GM23338 (cell line): ENCODE data around the gene TCF7L2.

Experiments used
- CREB1 ChIP-seq: fragments of 250-450 bp; sonication (Bioruptor Pico); IDR thresholded peaks from 2 replicates; pipeline ENCODE4 v1.5.0; 2020; ENCODE audit warnings: low read depth, mild to moderate bottlenecking, moderate library complexity
- EZH2 ChIP-seq: fragments of 200-600 bp; sonication (generic); IDR thresholded peaks from one replicate; pipeline ENCODE4 v1.8.0; 2017; ENCODE audit warnings: antibody characterized with exemption, mild to moderate bottlenecking, low read depth; ENCODE audit not compliant: unreplicated experiment
- EZH2phosphoT487 ChIP-seq: fragments of 200-600 bp; sonication (generic); IDR thresholded peaks from one replicate; pipeline ENCODE4 v1.8.1; 2018; ENCODE audit warnings: antibody characterized with exemption; ENCODE audit not compliant: unreplicated experiment
- JUNB ChIP-seq: IDR thresholded peaks from one replicate; pipeline ENCODE4 v1.6.1; 2016; ENCODE audit warnings: antibody characterized with exemption; ENCODE audit not compliant: unreplicated experiment
- POLR2AphosphoS5 ChIP-seq: IDR thresholded peaks from 2 replicates; pipeline ENCODE4 v1.6.1; 2016; ENCODE audit warnings: antibody characterized with exemption, low read depth
- STAT1 ChIP-seq: IDR thresholded peaks from one replicate; pipeline ENCODE4 v1.6.1; 2016; ENCODE audit warnings: antibody characterized with exemption; ENCODE audit not compliant: unreplicated experiment
- ZNF331 ChIP-seq: fragments of 250-450 bp; sonication (Bioruptor Pico); IDR thresholded peaks from 2 replicates; pipeline ENCODE4 v1.5.0; 2020; ENCODE audit warnings: low read depth, mild to moderate bottlenecking, moderate library complexity
- TF ChIP-seq, protein P1 (sequence below), 2 experiments: fragments of 200-600 bp in 1 of 2; sonication (generic) in 1 of 2; conservative IDR thresholded peaks; 2 replicates each; pipeline versions ENCODE4 v1.5.1 to v1.6.1; 2016 to 2017; ENCODE audit warnings: antibody characterized with exemption in 2 of 2, low read depth in 2 of 2, mild to moderate bottlenecking in 2 of 2, moderate library complexity in 1 of 2
- TF ChIP-seq, protein P2 (sequence below): IDR thresholded peaks from one replicate; pipeline ENCODE4 v1.6.1; 2018; ENCODE audit warnings: antibody characterized with exemption; ENCODE audit not compliant: unreplicated experiment

DNA sequence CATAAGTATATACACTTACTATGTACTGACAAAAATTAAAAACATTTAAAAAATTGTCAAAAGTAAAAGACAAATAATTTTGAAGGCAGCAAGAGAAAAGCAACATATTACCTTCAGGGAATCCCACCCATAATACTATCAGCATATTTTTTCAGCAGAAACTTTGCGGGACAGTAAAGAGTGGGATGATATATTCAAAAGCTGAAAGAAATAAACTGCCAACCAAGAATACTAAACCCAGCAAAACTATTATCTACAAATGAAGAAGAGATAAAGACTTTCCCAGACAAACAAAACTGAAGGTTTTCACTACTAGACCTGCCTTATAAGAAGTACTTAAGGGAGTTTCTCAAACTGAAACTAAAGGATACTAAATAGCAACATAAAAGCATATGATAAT is 257.9 kb downstream of the TCF7L2 start:
- TF ChIP-seq CREB1 (CRISPR knock-in tag), result no peak
- TF ChIP-seq, protein P1, sequence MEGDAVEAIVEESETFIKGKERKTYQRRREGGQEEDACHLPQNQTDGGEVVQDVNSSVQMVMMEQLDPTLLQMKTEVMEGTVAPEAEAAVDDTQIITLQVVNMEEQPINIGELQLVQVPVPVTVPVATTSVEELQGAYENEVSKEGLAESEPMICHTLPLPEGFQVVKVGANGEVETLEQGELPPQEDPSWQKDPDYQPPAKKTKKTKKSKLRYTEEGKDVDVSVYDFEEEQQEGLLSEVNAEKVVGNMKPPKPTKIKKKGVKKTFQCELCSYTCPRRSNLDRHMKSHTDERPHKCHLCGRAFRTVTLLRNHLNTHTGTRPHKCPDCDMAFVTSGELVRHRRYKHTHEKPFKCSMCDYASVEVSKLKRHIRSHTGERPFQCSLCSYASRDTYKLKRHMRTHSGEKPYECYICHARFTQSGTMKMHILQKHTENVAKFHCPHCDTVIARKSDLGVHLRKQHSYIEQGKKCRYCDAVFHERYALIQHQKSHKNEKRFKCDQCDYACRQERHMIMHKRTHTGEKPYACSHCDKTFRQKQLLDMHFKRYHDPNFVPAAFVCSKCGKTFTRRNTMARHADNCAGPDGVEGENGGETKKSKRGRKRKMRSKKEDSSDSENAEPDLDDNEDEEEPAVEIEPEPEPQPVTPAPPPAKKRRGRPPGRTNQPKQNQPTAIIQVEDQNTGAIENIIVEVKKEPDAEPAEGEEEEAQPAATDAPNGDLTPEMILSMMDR (conservative IDR thresholded peaks at IDR 0.05; ENCODE audit: low read depth in 2 of 2), result no peak
- no peak for TF ChIP-seq POLR2AphosphoS5
- TF ChIP-seq ZNF331, result no peak
- TF ChIP-seq EZH2phosphoT487, result no peak
- TF ChIP-seq EZH2, result no peak
- TF ChIP-seq STAT1, result no peak
- TF ChIP-seq, protein P2, sequence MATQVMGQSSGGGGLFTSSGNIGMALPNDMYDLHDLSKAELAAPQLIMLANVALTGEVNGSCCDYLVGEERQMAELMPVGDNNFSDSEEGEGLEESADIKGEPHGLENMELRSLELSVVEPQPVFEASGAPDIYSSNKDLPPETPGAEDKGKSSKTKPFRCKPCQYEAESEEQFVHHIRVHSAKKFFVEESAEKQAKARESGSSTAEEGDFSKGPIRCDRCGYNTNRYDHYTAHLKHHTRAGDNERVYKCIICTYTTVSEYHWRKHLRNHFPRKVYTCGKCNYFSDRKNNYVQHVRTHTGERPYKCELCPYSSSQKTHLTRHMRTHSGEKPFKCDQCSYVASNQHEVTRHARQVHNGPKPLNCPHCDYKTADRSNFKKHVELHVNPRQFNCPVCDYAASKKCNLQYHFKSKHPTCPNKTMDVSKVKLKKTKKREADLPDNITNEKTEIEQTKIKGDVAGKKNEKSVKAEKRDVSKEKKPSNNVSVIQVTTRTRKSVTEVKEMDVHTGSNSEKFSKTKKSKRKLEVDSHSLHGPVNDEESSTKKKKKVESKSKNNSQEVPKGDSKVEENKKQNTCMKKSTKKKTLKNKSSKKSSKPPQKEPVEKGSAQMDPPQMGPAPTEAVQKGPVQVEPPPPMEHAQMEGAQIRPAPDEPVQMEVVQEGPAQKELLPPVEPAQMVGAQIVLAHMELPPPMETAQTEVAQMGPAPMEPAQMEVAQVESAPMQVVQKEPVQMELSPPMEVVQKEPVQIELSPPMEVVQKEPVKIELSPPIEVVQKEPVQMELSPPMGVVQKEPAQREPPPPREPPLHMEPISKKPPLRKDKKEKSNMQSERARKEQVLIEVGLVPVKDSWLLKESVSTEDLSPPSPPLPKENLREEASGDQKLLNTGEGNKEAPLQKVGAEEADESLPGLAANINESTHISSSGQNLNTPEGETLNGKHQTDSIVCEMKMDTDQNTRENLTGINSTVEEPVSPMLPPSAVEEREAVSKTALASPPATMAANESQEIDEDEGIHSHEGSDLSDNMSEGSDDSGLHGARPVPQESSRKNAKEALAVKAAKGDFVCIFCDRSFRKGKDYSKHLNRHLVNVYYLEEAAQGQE, result no peak
- TF ChIP-seq JUNB, result no peak
